C4-2B (cell line): ENCODE data around the gene FITM2.

ENCODE experiments used
- ZFX ChIP-seq: fragments of 450-650 bp; IDR thresholded peaks from 2 replicates; pipeline ENCODE4 v1.6.1; 2017
- TF ChIP-seq, protein P1 (sequence below): fragments of 450-650 bp; conservative IDR thresholded peaks from 2 replicates; pipeline ENCODE4 v1.5.1; 2017; ENCODE audit warnings: mild to moderate bottlenecking

DNA sequence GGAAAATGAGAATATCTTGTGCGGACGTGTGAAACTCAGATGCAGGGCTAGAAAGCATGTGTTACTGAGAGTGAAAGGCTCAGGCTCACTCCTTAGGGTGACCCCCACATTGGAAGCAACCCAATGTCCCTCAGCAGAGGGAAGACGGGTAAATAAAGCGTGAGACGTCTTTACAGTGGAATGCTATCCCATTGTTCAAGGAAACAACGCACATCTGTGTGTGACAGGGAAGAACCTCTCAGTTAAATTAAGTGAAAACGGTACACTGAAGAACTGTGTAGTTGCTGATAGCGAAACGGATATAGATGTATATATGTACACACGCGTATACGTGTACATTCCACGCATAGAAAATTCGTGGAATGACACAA is 45.3 kb upstream of the FITM2 start:
- TF ChIP-seq, protein P1, sequence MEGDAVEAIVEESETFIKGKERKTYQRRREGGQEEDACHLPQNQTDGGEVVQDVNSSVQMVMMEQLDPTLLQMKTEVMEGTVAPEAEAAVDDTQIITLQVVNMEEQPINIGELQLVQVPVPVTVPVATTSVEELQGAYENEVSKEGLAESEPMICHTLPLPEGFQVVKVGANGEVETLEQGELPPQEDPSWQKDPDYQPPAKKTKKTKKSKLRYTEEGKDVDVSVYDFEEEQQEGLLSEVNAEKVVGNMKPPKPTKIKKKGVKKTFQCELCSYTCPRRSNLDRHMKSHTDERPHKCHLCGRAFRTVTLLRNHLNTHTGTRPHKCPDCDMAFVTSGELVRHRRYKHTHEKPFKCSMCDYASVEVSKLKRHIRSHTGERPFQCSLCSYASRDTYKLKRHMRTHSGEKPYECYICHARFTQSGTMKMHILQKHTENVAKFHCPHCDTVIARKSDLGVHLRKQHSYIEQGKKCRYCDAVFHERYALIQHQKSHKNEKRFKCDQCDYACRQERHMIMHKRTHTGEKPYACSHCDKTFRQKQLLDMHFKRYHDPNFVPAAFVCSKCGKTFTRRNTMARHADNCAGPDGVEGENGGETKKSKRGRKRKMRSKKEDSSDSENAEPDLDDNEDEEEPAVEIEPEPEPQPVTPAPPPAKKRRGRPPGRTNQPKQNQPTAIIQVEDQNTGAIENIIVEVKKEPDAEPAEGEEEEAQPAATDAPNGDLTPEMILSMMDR = no peak
- TF ChIP-seq ZFX = no peak
